Keratinocyte (primary cell): Measurements from ENCODE around the gene OSBPL5.

Source experiments
- CTCF ChIP-seq, 3 experiments: IDR thresholded peaks in 1 of 3; conservative IDR thresholded peaks in 1 of 3; optimal IDR thresholded peaks in 1 of 3; 2 replicates in 2 of 3; 3 replicates in 1 of 3; pipeline versions ENCODE3 to v1.5.1; 2011; ENCODE audit warnings: low read length in 3 of 3, mild to moderate bottlenecking in 3 of 3, moderate library complexity in 2 of 3, control low read depth in 1 of 3, inconsistent platforms in 1 of 3; ENCODE audit not compliant: insufficient read depth in 2 of 3; ENCODE audit errors: extremely low read depth in 1 of 3
- EZH2 ChIP-seq: IDR thresholded peaks from one replicate; pipeline ENCODE4 v1.6.1; 2012; ENCODE audit warnings: inconsistent platforms, mild to moderate bottlenecking, low read length, moderate library complexity

GRCh38 chr11:3183523-3183922 is 18.4 kb upstream of the OSBPL5 start:
- TF ChIP-seq CTCF (optimal IDR thresholded peaks at IDR 0.05 in 1 of 3, IDR thresholded peaks at IDR 0.05 in 1 of 3, conservative IDR thresholded peaks at IDR 0.05 in 1 of 3; ENCODE audit: extremely low read depth in 1 of 3, insufficient read depth in 2 of 3, low read length in 3 of 3) (no peak), EZH2 (no peak)
